HepG2 (cell line): ENCODE measurements around the gene PSMD5. TPM values are rescaled to one million over a fixed set of nuclear protein-coding genes. Genes with fewer than 3 reads are reported as not detected.

Source experiments
- ATAC-seq: fragments of 200-7000 bp; cut with Tn5 transposase; 3 replicates; pipeline ENCODE4 v1.9.1; 2020; ENCODE audit warnings: mild to moderate bottlenecking, moderate library complexity
- BruUV-seq: library from RNA; stranded (reverse); fragments of 400-500 nt; replicated peaks from 2 replicates; lab custom pipeline; 2021; lab: Mats Ljungman, UMichigan
- CTCF ChIA-PET: fragments of 300-600 bp; formaldehyde crosslinking; extraction: SDS; loops from one replicate; lab custom pipeline; 2021; ENCODE audit warnings: low total read pairs, inconsistent platforms, low intra/inter-chr PET ratio; lab: Yijun Ruan, JAX
- POLR2A ChIA-PET: fragments of 350-600 bp; sonication (Branson Sonifier 250); formaldehyde crosslinking; loops from one replicate; lab custom pipeline; 2020; ENCODE audit warnings: antibody characterized with exemption, inconsistent platforms; lab: Yijun Ruan, JAX
- DNase-seq: peaks from one replicate; pipeline ENCODE4 v3.0.0-alpha.2; 2015; ENCODE audit warnings: low spot score
- FAIRE-seq: peaks from 3 replicates; lab custom pipeline; 2011; peaks lifted over from hg19 to GRCh38; lab: Jason Lieb, UNC
- H2AFZ ChIP-seq: one replicate; pipeline ENCODE4 v1.6.1; 2011; ENCODE audit warnings: low read length, inconsistent platforms
- H3K27ac ChIP-seq: fragments of 300-600 bp; 3 replicates; pipeline ENCODE4 v1.8.0; 2011; ENCODE audit warnings: mixed run types, mild to moderate bottlenecking, mixed read lengths, low read length, inconsistent platforms; ENCODE audit not compliant: insufficient read depth; ENCODE audit errors: extremely low read length
- H3K27me3 ChIP-seq, 2 experiments: fragments of 200-600 bp in 1 of 2; 2 replicates in 1 of 2; 3 replicates in 1 of 2; pipeline versions ENCODE4 v1.6.0 to v1.8.0; 2011; ENCODE audit warnings: low read length in 2 of 2, mild to moderate bottlenecking in 2 of 2, moderate library complexity in 2 of 2, inconsistent platforms in 1 of 2; ENCODE audit not compliant: insufficient read depth in 2 of 2, control insufficient read depth in 1 of 2
- H3K36me3 ChIP-seq, 2 experiments: fragments of 200-600 bp in 1 of 2; replicated peaks in 1 of 2; 2 replicates in 1 of 2; 3 replicates in 1 of 2; pipeline versions ENCODE4 v1.5.1 to v1.8.0; 2011; ENCODE audit warnings: low read length in 2 of 2, inconsistent platforms in 1 of 2; ENCODE audit not compliant: insufficient read depth in 2 of 2, control insufficient read depth in 1 of 2
- H3K4me1 ChIP-seq: 2 replicates; pipeline ENCODE4 v1.5.1; 2012; ENCODE audit warnings: low read length, inconsistent platforms; ENCODE audit not compliant: insufficient read depth
- H3K4me2 ChIP-seq: 2 replicates; pipeline ENCODE4 v1.6.0; 2011; ENCODE audit warnings: low read depth, low read length, inconsistent platforms
- H3K4me3 ChIP-seq, 3 experiments: fragments of 200-600 bp in 1 of 3; sonication (generic), shearing (Covaris generic) in 1 of 3; replicated peaks in 1 of 3; 2 replicates each; pipeline ENCODE4 v1.5.1; 2011 to 2016; ENCODE audit warnings: low read length in 3 of 3, inconsistent platforms in 2 of 3, low read depth in 2 of 3, mild to moderate bottlenecking in 2 of 3, control low read depth in 1 of 3, mixed read lengths in 1 of 3; ENCODE audit not compliant: insufficient read depth in 1 of 3
- H3K79me2 ChIP-seq: one replicate; pipeline ENCODE4 v1.6.1; 2011; ENCODE audit warnings: low read length, inconsistent platforms; ENCODE audit not compliant: insufficient read depth
- H3K9ac ChIP-seq: 2 replicates; pipeline ENCODE4 v1.6.0; 2011; ENCODE audit warnings: mild to moderate bottlenecking, low read depth, low read length, inconsistent platforms; ENCODE audit not compliant: insufficient read depth
- H3K9me3 ChIP-seq: 2 replicates; pipeline ENCODE4 v1.5.1; 2012; ENCODE audit warnings: mild to moderate bottlenecking, low read length
- H4K20me1 ChIP-seq: 2 replicates; pipeline ENCODE4 v1.6.0; 2011; ENCODE audit warnings: inconsistent platforms, mild to moderate bottlenecking, low read length, moderate library complexity; ENCODE audit not compliant: insufficient read depth
- GZF1 ChIP-seq: sonication (generic); formaldehyde crosslinking; IDR thresholded peaks from 2 replicates; pipeline ENCODE4 v1.5.1; 2020; ENCODE audit warnings: mild to moderate bottlenecking, missing genetic modification reagents
- SNAI1 ChIP-seq: sonication (generic); formaldehyde crosslinking; IDR thresholded peaks from 2 replicates; pipeline ENCODE4 v1.5.0; 2020; ENCODE audit warnings: mild to moderate bottlenecking, missing genetic modification reagents, borderline replicate concordance
- SRSF4 ChIP-seq: fragments of 200-400 bp; formaldehyde crosslinking; IDR thresholded peaks from one replicate; pipeline ENCODE4 v1.6.1; 2018; ENCODE audit warnings: mild to moderate bottlenecking, low read depth, low read length, moderate library complexity; ENCODE audit not compliant: poor library complexity, severe bottlenecking
- ZFP37 ChIP-seq: sonication (generic); formaldehyde crosslinking; IDR thresholded peaks from 2 replicates; pipeline ENCODE4 v1.4.0; 2020; ENCODE audit warnings: missing genetic modification reagents, borderline replicate concordance
- ZNF121 ChIP-seq: sonication (generic); formaldehyde crosslinking; IDR thresholded peaks from 2 replicates; pipeline ENCODE4 v1.5.0; 2020; ENCODE audit warnings: mild to moderate bottlenecking, missing genetic modification reagents
- ZNF44 ChIP-seq: sonication (generic); formaldehyde crosslinking; IDR thresholded peaks from 2 replicates; pipeline ENCODE4 v1.5.1; 2020; ENCODE audit warnings: mild to moderate bottlenecking, missing genetic modification reagents
- ZNF713 ChIP-seq: sonication (generic); formaldehyde crosslinking; IDR thresholded peaks from 2 replicates; pipeline ENCODE4 v1.4.0; 2020; ENCODE audit warnings: mild to moderate bottlenecking, missing genetic modification reagents
- WGBS: methylation state at CpG from one replicate; pipeline ENCODE4 v1.1.6; 2017; ENCODE audit warnings: low lambda C conversion rate; 5-methylcytosine and 5-hydroxymethylcytosine counted together
- in situ Hi-C: cut with HindIII; loops from 2 replicates; pipeline ENCODE4 v1.10.0; 2017; ENCODE audit warnings: low pct_unique_long_range_greater_than_20kb; ENCODE audit not compliant: extremely low pct_ligation_motif_present
- intact Hi-C: fragments of 100-400 bp; cut with micrococcal nuclease; formaldehyde crosslinking; loops from one replicate; pipeline ENCODE4 v1.10.0; 2022; ENCODE audit not compliant: unreplicated experiment
- polyA plus RNA-seq, 8 experiments: library from polyadenylated mRNA; depleted of rRNA in 3 of 8; stranded (reverse) in 7 of 8; unstranded in 1 of 8; fragments of >200 nt; fragmentation: Illumina TruSeq in 4 of 8; extraction: Trizol in 4 of 8; gene quantifications; 2 replicates each; pipeline versions ENCODE4 v1.2.1 to v1.2.3, GENCODE V29; 2011 to 2016; ENCODE audit warnings: low read depth in 4 of 8, missing spikeins in 1 of 8, mixed read lengths in 1 of 8; ENCODE audit not compliant: insufficient read depth in 1 of 8
- total RNA-seq, 5 experiments: library from RNA; depleted of rRNA; stranded (reverse); fragments of >200 nt; fragmentation: Illumina TruSeq; extraction: Trizol; gene quantifications; 2 replicates each; pipeline ENCODE4 v1.2.3, GENCODE V29; 2016; ENCODE audit warnings: low read depth in 1 of 5

Gene PSMD5
- total and polyA plus RNA-seq, 2 of the 13 experiments (the other 11 are each of a cell fraction or from before 2014, with no cell fraction given), result 12.7 to 18.1 TPM

DNA sequence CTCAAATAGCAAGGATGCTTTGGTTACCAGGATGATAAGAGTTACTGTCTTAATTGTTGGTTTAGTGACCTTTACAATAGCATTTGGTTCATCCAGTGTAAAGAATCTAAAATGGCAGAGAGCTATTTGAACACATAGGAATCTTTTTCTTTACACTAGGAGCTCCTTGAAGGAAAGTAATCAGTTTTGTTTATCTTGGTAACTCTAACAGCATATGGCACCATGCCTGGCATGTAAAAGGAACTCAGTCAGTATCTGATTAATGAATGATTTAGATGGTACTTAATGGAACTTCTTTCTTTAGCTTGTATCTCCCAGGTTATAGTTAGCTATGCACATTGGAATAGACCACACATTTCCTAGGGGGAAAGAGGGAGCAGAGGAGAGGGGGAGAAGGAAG, 9.9 kb downstream of the PSMD5 start:
- H3K4me2 ChIP-seq, result no peak overlapping the region
- in situ Hi-C loops, result no loop called here
- intact Hi-C loops, result no loop called here
- DNase-seq, result no peak
- ChIA-PET CTCF (no interaction called here), POLR2A (interaction anchor here (1.2 kb wide), 1 partner anchor 40 kb away, joined by 3 read pairs; the partner anchor contains the start of gene FBXW2)
- H3K9me3 ChIP-seq, result no peaks in the 10 kb centered on the region
- no peak overlapping the region for H2AFZ ChIP-seq
- H3K27me3 ChIP-seq, result no peaks in the 10 kb centered on the region
- no peak overlapping the region for H3K27ac ChIP-seq
- peaks cover 2% of the 10 kb centered on the region for H3K79me2 ChIP-seq
- H3K4me1 ChIP-seq, result no peaks in the 10 kb centered on the region
- TF ChIP-seq ZNF713, result no peak
- TF ChIP-seq SNAI1 (CRISPR knock-in tag), result no peak
- no peak for TF ChIP-seq GZF1 (CRISPR knock-in tag)
- TF ChIP-seq ZFP37 (CRISPR knock-in tag), result no peak
- TF ChIP-seq, all 625 proteins: peak for 0
- FAIRE-seq (no peak), ATAC-seq (no peak)
- BruUV-seq, result no TSS peak
- Histone ChIP-seq H3K4me3 (no peak overlapping the region), H3K36me3 (peaks cover 4 to 47% of the 10 kb centered on the region in 2 experiments), H4K20me1 (no peaks in the 10 kb centered on the region), H3K9ac (no peak overlapping the region)

DNA sequence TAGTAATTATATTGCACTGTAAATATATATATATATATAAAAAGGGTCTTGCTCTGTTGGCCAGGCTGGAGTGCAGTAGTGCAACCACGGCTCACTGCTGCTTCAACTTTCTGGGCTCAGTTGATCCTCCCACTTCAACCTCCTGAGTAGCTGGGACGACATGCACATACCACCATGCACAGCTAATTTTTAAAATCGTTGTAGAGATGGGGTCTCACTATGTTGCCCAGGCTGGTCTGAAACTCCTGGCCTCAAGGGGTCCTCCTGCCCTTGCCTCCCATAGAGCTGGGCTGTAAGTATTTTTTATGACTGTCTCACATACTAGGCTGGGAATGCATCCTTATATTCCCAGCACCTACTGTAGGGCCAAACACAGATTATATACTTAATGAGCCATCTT, 11.9 kb downstream of the PSMD5 start:
- ATAC-seq (no peak), FAIRE-seq (no peak), DNase-seq (no peak)
- in situ Hi-C loops (no loop called here), intact Hi-C loops (loop anchor here (1.0 kb wide), 1 partner anchor 27 kb away; no protein-coding TSS in a partner anchor)
- Histone ChIP-seq H3K9me3 (no peaks in the 10 kb centered on the region), H3K27me3 (no peaks in the 10 kb centered on the region), H2AFZ (no peak overlapping the region), H3K9ac (no peak overlapping the region), H4K20me1 (no peaks in the 10 kb centered on the region), H3K36me3 (peaks cover 4 to 59% of the 10 kb centered on the region in 2 experiments), H3K4me3 (no peak overlapping the region), H3K4me1 (no peaks in the 10 kb centered on the region), H3K27ac (no peak overlapping the region), H3K4me2 (no peak overlapping the region), H3K79me2 (no peaks in the 10 kb centered on the region)
- POLR2A ChIA-PET, result no interaction called here
- TF ChIP-seq SRSF4 (no peak), ZNF121 (CRISPR knock-in tag) (peak; percentile 64), ZNF44 (CRISPR knock-in tag) (no peak)
- WGBS, result 92% methylated on average over 3 of the region's 3 CpGs
- BruUV-seq, result no TSS peak
- CTCF ChIA-PET, result no interaction called here
